ENCODE measurements around the gene SNRPA. TPM values are rescaled to one million over a fixed set of nuclear protein-coding genes. Genes with fewer than 3 reads are reported as not detected.

SNRPA gene
- total RNA-seq, 4 donors from 2014 or later = 12.8 to 70.2 (median 19.0) TPM

DNA sequence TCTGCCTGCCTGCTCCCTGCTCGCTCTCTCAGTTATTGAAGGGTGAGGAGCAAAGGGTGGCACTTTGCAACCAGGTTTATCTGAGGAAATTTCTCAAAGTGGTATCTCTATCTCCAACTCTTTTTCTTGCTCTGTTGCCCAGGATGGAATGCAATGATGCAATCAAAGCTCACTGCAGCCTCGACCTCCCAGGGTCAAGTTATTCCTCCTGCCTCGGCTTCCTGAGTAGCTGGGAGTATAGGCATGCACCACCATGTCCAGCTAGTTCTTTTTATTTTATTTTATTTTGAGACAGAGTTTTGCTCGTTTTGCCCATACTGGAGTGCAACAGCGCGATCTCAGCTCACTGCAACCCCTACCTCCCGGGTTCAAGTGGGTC is 5.6 kb upstream of the SNRPA start:
- no peak for TF ChIP-seq POLR2A (IDR thresholded peaks at IDR 0.05)
- TF ChIP-seq, protein P1, sequence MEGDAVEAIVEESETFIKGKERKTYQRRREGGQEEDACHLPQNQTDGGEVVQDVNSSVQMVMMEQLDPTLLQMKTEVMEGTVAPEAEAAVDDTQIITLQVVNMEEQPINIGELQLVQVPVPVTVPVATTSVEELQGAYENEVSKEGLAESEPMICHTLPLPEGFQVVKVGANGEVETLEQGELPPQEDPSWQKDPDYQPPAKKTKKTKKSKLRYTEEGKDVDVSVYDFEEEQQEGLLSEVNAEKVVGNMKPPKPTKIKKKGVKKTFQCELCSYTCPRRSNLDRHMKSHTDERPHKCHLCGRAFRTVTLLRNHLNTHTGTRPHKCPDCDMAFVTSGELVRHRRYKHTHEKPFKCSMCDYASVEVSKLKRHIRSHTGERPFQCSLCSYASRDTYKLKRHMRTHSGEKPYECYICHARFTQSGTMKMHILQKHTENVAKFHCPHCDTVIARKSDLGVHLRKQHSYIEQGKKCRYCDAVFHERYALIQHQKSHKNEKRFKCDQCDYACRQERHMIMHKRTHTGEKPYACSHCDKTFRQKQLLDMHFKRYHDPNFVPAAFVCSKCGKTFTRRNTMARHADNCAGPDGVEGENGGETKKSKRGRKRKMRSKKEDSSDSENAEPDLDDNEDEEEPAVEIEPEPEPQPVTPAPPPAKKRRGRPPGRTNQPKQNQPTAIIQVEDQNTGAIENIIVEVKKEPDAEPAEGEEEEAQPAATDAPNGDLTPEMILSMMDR (IDR thresholded peaks at IDR 0.05) = no peak
- Histone ChIP-seq H3K27ac (peak overlapping the region; percentile 30 to 34), H3K36me3 (no peaks in the 10 kb centered on the region), H3K27me3 (no peaks in the 10 kb centered on the region), H3K9me3 (no peaks in the 10 kb centered on the region), H3K4me1 (no peaks in the 10 kb centered on the region), H3K4me3 (no peak overlapping the region)
- no peak for DNase-seq
- intact Hi-C loops (cut with DNase I; ENCODE audit: low total_unique reads) = no loop called here

DNA sequence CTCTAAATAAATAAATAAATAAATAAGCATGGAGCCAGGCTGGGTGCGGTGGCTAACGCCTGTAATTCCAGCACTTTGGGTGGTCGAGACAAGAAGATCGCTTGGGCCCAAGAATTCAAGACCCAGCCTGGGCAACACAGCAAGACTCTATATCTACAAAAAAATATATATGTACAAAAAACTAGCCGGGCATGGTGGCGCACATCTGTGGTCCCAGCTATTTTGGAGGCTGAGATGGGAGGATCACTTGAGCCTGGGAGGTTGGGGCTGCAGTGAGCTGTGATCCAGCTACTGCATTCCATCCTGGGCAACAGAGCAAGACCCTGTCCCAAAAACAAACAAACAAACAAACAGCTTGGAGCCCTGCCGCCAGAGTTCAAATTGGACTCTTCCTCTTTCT is 3.5 kb upstream of the SNRPA start:
- H3K36me3 ChIP-seq = no peaks in the 10 kb centered on the region
- no peaks in the 10 kb centered on the region for H3K9me3 ChIP-seq
- no peak for TF ChIP-seq POLR2A (IDR thresholded peaks at IDR 0.05)
- TF ChIP-seq, protein P1 (IDR thresholded peaks at IDR 0.05) = no peak
- no peak overlapping the region for H3K27ac ChIP-seq
- no peaks in the 10 kb centered on the region for H3K27me3 ChIP-seq
- intact Hi-C loops (cut with DNase I; ENCODE audit: low total_unique reads) = no loop called here
- DNase-seq = no peak
- H3K4me1 ChIP-seq = no peaks in the 10 kb centered on the region
- no peak overlapping the region for H3K4me3 ChIP-seq

DNA sequence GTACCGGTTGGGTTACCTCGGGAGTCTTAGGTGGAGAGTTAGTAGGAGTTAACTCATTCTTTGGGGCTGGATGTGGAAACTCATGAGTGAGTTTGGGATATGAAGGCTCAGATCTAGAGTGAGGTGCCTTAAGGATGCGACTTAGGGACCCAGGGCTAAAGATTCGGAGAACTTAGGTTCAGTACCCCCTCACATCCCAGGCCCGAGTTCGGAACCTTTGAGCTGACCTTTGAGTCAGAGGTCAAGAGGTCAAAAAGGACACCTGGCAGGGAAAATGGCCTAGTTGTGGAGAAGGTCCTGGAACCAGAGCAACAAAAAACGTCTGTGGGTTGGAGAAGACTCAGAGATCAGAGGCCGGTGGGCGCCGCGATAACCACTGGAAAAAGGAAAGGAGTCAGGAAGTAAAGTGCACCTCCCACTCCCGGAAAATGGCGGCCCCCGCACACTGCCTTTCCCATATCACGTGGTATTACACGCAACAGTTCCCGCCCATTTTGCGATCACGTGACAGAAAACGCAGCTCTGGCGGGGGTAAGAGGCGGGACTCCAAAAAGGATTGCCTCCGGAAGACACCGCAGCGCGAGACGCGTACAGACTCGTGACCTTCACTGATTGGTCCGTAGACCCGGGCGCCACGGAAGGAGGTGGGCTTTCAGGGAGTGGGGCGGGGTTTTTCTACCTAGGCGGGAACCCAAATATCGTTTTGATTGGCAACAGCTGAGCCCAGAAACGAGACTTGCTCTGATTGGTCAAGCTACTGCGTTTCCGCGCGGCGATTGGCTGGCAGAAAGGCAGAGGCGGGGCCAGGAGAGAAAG is 737 bp upstream of the SNRPA start, which contains the start of gene ACTMAP:
Gene ACTMAP, minus strand, starts transcription at position 420 of the 816 bp plus-strand sequence. CDS start 674 bp downstream, outside the sequence.
- Histone ChIP-seq H3K4me1 (peaks cover 0 to 3% of the 10 kb centered on the region in 2 donors), H3K27me3 (no peaks in the 10 kb centered on the region), H3K9me3 (no peaks in the 10 kb centered on the region), H3K4me3 (peak within 1 kb of the TSS; percentile 84 to 90), H3K27ac (peak within 1 kb of the TSS; percentile 94 to 96), H3K36me3 (no peaks in the 10 kb centered on the region)
- DNase-seq = peak; percentile 99 to 100
- TF ChIP-seq, protein P1 (IDR thresholded peaks at IDR 0.05) = peak in 1 of 4 experiments; percentile 19
- peak; percentile 73 to 89 for TF ChIP-seq POLR2A (IDR thresholded peaks at IDR 0.05)
- intact Hi-C loops (cut with DNase I; ENCODE audit: low total_unique reads) = no loop called here

DNA sequence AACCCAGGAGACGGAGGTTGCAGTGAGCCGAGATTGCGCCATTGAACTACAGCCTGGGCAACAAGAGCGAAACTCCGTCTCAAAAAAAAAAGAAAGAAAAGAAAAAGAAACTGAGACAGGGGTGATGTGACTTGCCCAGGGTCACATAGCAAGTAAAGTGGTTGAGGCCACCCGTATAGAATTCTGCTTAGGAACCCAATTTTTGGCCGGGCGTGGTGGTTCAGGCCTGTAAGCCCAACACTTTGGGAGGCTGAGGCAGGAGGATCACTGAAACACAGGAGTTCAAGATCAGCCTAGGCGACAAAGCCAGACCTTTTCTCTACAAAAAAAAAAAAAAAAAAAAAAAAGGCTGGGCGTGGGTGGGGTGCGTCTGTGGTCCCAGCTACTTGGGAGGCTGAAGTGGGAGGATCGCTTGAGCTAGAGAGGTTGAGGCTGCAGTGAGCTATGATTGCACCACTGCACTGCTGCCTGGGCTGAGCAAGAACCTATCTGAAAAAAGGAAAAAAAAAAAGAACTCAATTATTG is 1.3 kb downstream of the SNRPA start:
- Histone ChIP-seq H3K27me3 (no peaks in the 10 kb centered on the region), H3K27ac (peak overlapping the region in 1 of 2 donors; percentile 94), H3K4me3 (peak overlapping the region; percentile 84 to 90), H3K9me3 (no peaks in the 10 kb centered on the region), H3K36me3 (no peaks in the 10 kb centered on the region), H3K4me1 (peaks cover 0 to 3% of the 10 kb centered on the region in 2 donors)
- intact Hi-C loops (cut with DNase I; ENCODE audit: low total_unique reads) = no loop called here
- TF ChIP-seq, protein P1 (IDR thresholded peaks at IDR 0.05) = no peak
- TF ChIP-seq POLR2A (IDR thresholded peaks at IDR 0.05) = no peak
- no peak for DNase-seq

- DNase-seq = no peak
- intact Hi-C loops (cut with DNase I; ENCODE audit: low total_unique reads) = no loop called here
- no peak for TF ChIP-seq POLR2A (IDR thresholded peaks at IDR 0.05)
- TF ChIP-seq, protein P1 (IDR thresholded peaks at IDR 0.05) = no peak
- Histone ChIP-seq H3K36me3 (no peaks in the 10 kb centered on the region), H3K27ac (no peak overlapping the region), H3K4me3 (no peak overlapping the region), H3K9me3 (no peaks in the 10 kb centered on the region), H3K4me1 (peaks cover 0 to 3% of the 10 kb centered on the region in 2 donors), H3K27me3 (no peaks in the 10 kb centered on the region)
These were observed 3.7 kb downstream of the SNRPA start for GRCh38 chr19:40754611-40755247.

All from uterus (tissue), 4 donors.